ENCODE measurements around the gene HRK. TPM values are rescaled to one million over a fixed set of nuclear protein-coding genes. Genes with fewer than 3 reads are reported as not detected.
A peak's percentile ranks its signal among the peaks of the same experiment; 100 is the strongest.

Gene HRK
- total and polyA plus RNA-seq, 9 of the 15 experiments (the other 6 are each of a cell fraction or from before 2014, with no cell fraction given): 0.01 to 0.05 (median 0.04) TPM; not detected in 6

DNA sequence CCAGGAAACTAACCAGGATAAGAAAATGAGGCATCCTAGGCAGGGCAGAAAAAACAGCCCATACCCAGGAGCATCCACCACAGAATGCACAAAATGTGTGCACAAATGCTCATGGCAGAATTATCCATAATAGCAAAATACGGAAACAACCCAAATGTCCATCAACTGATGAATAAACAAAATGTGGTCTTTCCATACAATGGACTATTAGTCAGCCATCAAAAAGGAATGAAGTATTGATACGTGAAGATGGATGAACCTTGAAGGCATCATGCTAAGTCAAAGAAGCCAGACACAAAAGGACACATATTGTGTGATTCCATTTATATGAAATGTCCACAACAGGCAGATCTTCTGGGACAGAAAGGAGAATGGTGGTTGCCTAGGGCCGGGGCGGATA lies 19.1 kb downstream of the HRK start:
- ATAC-seq (no peak), FAIRE-seq (no peak), DNase-seq (ENCODE audit: extremely low read depth in 1 of 4, low spot score in 3 of 4) (no peak)
- Histone ChIP-seq H3K9me3 (replicated peaks; ENCODE audit: control insufficient read depth, insufficient read depth, low read depth, low read length) (no peaks in the 10 kb centered on the region), H3K79me2 (ENCODE audit: control insufficient read depth, insufficient read depth, low read length) (no peaks in the 10 kb centered on the region), H3K4me3 (no peak overlapping the region), H2AFZ (ENCODE audit: low read depth, low read length) (no peak overlapping the region), H4K20me1 (replicated peaks; ENCODE audit: control insufficient read depth, insufficient read depth, low read length) (peaks cover 9% of the 10 kb centered on the region), H3K27ac (ENCODE audit: extremely low read depth, low read depth, low read length) (no peak overlapping the region), H3K36me3 (ENCODE audit: control insufficient read depth, insufficient read depth, low read length) (no peaks in the 10 kb centered on the region), H3K9ac (ENCODE audit: insufficient read depth in 1 of 2, low read depth in 2 of 2, low read length in 2 of 2) (no peak overlapping the region), H3K4me2 (ENCODE audit: insufficient read depth, low read length) (no peak overlapping the region), H3K4me1 (replicated peaks in 1 of 2; ENCODE audit: control insufficient read depth in 2 of 2, insufficient read depth in 2 of 2, low read length in 2 of 2) (no peaks in the 10 kb centered on the region; a peak in 2 of 5 replicates), H3K27me3 (ENCODE audit: control insufficient read depth in 2 of 2, insufficient read depth in 2 of 2, low read length in 2 of 2) (peaks cover 14 to 21% of the 10 kb centered on the region in 2 experiments; a peak in 4 of 5 replicates), H3K9me1 (ENCODE audit: control insufficient read depth, insufficient read depth, low read length) (no peaks in the 10 kb centered on the region)
- TF ChIP-seq ZNF146 (CRISPR knock-in tag; IDR thresholded peaks at IDR 0.05; ENCODE audit: unreplicated experiment) (peak; percentile 81), KHSRP (IDR thresholded peaks at IDR 0.05) (no peak), ESRRB (CRISPR knock-in tag; IDR thresholded peaks at IDR 0.05; ENCODE audit: borderline replicate concordance) (no peak)
- intact Hi-C loops (cut with micrococcal nuclease) (no loop called here), in situ Hi-C loops (cut with MboI) (no loop called here)
- BruUV-seq (replicated peaks): no TSS peak
- ChIA-PET CTCF (ENCODE audit: low intra/inter-chr PET ratio) (no interaction called here), POLR2A (no interaction called here)
- 42% methylated on average over 4 of the region's 4 CpGs for WGBS (ENCODE audit: insufficient coverage, low coverage, missing lambda C conversion rate)

DNA sequence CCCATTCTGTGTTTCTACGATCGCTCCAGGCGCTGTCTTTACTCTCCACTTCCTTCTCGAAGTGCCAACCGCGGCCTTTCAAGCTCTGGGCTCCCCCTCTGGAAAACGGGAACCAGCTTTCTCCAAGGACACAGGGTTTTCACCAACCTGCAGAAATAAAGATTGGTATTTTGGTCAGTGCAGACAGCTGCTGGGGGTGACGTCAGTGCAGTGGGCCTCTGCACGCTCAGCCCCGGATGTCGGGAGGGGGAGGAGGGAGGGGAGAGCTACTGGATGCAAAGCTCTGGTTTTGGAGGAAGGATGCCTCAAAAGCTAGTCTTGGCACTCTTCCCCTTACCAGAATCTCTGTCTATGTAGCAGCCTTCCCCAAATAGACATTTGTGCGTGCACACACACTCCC lies 19.9 kb downstream of the HRK start:
- Histone ChIP-seq H3K9ac (ENCODE audit: insufficient read depth in 1 of 2, low read depth in 2 of 2, low read length in 2 of 2) (no peak overlapping the region), H2AFZ (ENCODE audit: low read depth, low read length) (no peak overlapping the region), H3K27me3 (ENCODE audit: control insufficient read depth in 2 of 2, insufficient read depth in 2 of 2, low read length in 2 of 2) (peaks cover 16 to 18% of the 10 kb centered on the region in 2 experiments; a peak in 4 of 5 replicates), H4K20me1 (replicated peaks; ENCODE audit: control insufficient read depth, insufficient read depth, low read length) (peaks cover 9% of the 10 kb centered on the region; the same call in 1 of the 2 replicates), H3K79me2 (ENCODE audit: control insufficient read depth, insufficient read depth, low read length) (no peaks in the 10 kb centered on the region), H3K4me2 (ENCODE audit: insufficient read depth, low read length) (no peak overlapping the region), H3K9me1 (ENCODE audit: control insufficient read depth, insufficient read depth, low read length) (no peaks in the 10 kb centered on the region), H3K4me1 (replicated peaks in 1 of 2; ENCODE audit: control insufficient read depth in 2 of 2, insufficient read depth in 2 of 2, low read length in 2 of 2) (no peaks in the 10 kb centered on the region; a peak in 2 of 5 replicates), H3K4me3 (no peak overlapping the region), H3K9me3 (replicated peaks; ENCODE audit: control insufficient read depth, insufficient read depth, low read depth, low read length) (no peaks in the 10 kb centered on the region), H3K27ac (ENCODE audit: extremely low read depth, low read depth, low read length) (no peak overlapping the region), H3K36me3 (ENCODE audit: control insufficient read depth, insufficient read depth, low read length) (no peaks in the 10 kb centered on the region)
- CTCF ChIA-PET (ENCODE audit: low intra/inter-chr PET ratio): no interaction called here
- no peak for FAIRE-seq
- in situ Hi-C loops (cut with MboI): no loop called here
- no TSS peak for BruUV-seq (replicated peaks)
- ATAC-seq: peak; percentile 76
- 13% methylated on average over 11 of the region's 12 CpGs for WGBS (ENCODE audit: insufficient coverage, low coverage, missing lambda C conversion rate)
- peak in 3 of 4 experiments; percentile 22 to 40 (median 24) for DNase-seq (ENCODE audit: extremely low read depth in 1 of 4, low spot score in 3 of 4)
- intact Hi-C loops (cut with micrococcal nuclease): no loop called here
- POLR2A ChIA-PET: no interaction called here
- no peak for TF ChIP-seq ZNF589 (CRISPR knock-in tag; IDR thresholded peaks at IDR 0.05; ENCODE audit: low read depth)
- TF ChIP-seq CHD2 (IDR thresholded peaks at IDR 0.05; ENCODE audit: low read depth, low read length): no peak
- TF ChIP-seq ELF2 (CRISPR knock-in tag; IDR thresholded peaks at IDR 0.05): no peak
- TF ChIP-seq ELF4 (CRISPR knock-in tag; IDR thresholded peaks at IDR 0.05): no peak
- TF ChIP-seq KLF16 (IDR thresholded peaks at IDR 0.05): no peak
- peak; percentile 56 for TF ChIP-seq VEZF1 (CRISPR knock-in tag; IDR thresholded peaks at IDR 0.05)
- TF ChIP-seq, protein P1, sequence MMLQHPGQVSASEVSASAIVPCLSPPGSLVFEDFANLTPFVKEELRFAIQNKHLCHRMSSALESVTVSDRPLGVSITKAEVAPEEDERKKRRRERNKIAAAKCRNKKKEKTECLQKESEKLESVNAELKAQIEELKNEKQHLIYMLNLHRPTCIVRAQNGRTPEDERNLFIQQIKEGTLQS (IDR thresholded peaks at IDR 0.05): peak; percentile 64
- TF ChIP-seq, protein P1 (CRISPR knock-in tag; conservative IDR thresholded peaks at IDR 0.05): no peak
- TF ChIP-seq ATF7 (IDR thresholded peaks at IDR 0.05): peak; percentile 74
- no peak for TF ChIP-seq RCOR1 (IDR thresholded peaks at IDR 0.05; ENCODE audit: borderline replicate concordance in 1 of 2, low read depth in 2 of 2, low read length in 2 of 2)
- no peak for TF ChIP-seq ATF1 (CRISPR knock-in tag; IDR thresholded peaks at IDR 0.05)
- TF ChIP-seq ATF1 (tag; IDR thresholded peaks at IDR 0.05): peak; percentile 56; the same call in 1 of the 2 replicates
- no peak for TF ChIP-seq ZNF311 (CRISPR knock-in tag; IDR thresholded peaks at IDR 0.05)
- no peak for TF ChIP-seq ZNF41 (CRISPR knock-in tag; conservative IDR thresholded peaks at IDR 0.05)
- no peak for TF ChIP-seq CAMTA2 (CRISPR knock-in tag; conservative IDR thresholded peaks at IDR 0.05)
